NCI-H2081 (cell line): ENCODE data around the gene KRTAP5-1.

Experiments
- DNase-seq, 2 experiments: peaks; one replicate each; lab custom pipeline; 2025; lab: John Stamatoyannopoulos, UW

Gene KRTAP5-1

GRCh38 chr11:1572197-1573076, 12.6 kb downstream of the KRTAP5-1 start, which contains the start of gene DUSP8:
DUSP8 (minus strand) TSS chr11:1572271; CDS start chr11:1565826, 6,445 bp downstream.
- DNase-seq, result peak; percentile 88 to 91

- no peak for DNase-seq
These were observed 13.3 kb downstream of the KRTAP5-1 start for GRCh38 chr11:1571760-1572196.

- peak; percentile 43 to 57 for DNase-seq
These were observed 14.0 kb downstream of the KRTAP5-1 start for GRCh38 chr11:1570896-1571759.

GRCh38 chr11:1570531-1570895, 14.6 kb downstream of the KRTAP5-1 start:
- DNase-seq, result no peak

- DNase-seq, result no peak
These were observed 15.1 kb downstream of the KRTAP5-1 start for GRCh38 chr11:1570001-1570453.

- DNase-seq, result no peak
These were observed 15.8 kb downstream of the KRTAP5-1 start for GRCh38 chr11:1569251-1569780.

- DNase-seq, result peak; percentile 14 to 48
These were observed 16.6 kb downstream of the KRTAP5-1 start for GRCh38 chr11:1568441-1568911.

GRCh38 chr11:1567721-1568100, 17.4 kb downstream of the KRTAP5-1 start:
- DNase-seq, result no peak

GRCh38 chr11:1567052-1567720, 17.9 kb downstream of the KRTAP5-1 start:
- no peak for DNase-seq

GRCh38 chr11:1566381-1567051, 18.6 kb downstream of the KRTAP5-1 start:
- no peak for DNase-seq

- no peak for DNase-seq
These were observed 19.2 kb downstream of the KRTAP5-1 start for GRCh38 chr11:1565904-1566247.

GRCh38 chr11:1565173-1565903, 19.7 kb downstream of the KRTAP5-1 start:
- DNase-seq, result no peak

- peak in 1 of 2 experiments; percentile 27 for DNase-seq
These were observed 20.4 kb downstream of the KRTAP5-1 start for GRCh38 chr11:1564535-1565172.

- DNase-seq, result no peak
These were observed 21.2 kb downstream of the KRTAP5-1 start for GRCh38 chr11:1563697-1564534.

- no peak for DNase-seq
These were observed 21.9 kb downstream of the KRTAP5-1 start for GRCh38 chr11:1563149-1563638.

- no peak for DNase-seq
These were observed 22.5 kb downstream of the KRTAP5-1 start for GRCh38 chr11:1562469-1563148.

GRCh38 chr11:1561955-1562354, 23.1 kb downstream of the KRTAP5-1 start:
- no peak for DNase-seq

- no peak for DNase-seq
These were observed 23.8 kb downstream of the KRTAP5-1 start for GRCh38 chr11:1561266-1561665.
